ENCODE data around the gene PTPRG. TPM values are rescaled to one million over a fixed set of nuclear protein-coding genes. Genes with fewer than 3 reads are reported as not detected.
A peak's percentile ranks its signal among the peaks of the same experiment; 100 is the strongest.

Gene PTPRG
- total RNA-seq, 1 experiment from 2014 or later, result 69.3 TPM

- TF ChIP-seq, protein P1, sequence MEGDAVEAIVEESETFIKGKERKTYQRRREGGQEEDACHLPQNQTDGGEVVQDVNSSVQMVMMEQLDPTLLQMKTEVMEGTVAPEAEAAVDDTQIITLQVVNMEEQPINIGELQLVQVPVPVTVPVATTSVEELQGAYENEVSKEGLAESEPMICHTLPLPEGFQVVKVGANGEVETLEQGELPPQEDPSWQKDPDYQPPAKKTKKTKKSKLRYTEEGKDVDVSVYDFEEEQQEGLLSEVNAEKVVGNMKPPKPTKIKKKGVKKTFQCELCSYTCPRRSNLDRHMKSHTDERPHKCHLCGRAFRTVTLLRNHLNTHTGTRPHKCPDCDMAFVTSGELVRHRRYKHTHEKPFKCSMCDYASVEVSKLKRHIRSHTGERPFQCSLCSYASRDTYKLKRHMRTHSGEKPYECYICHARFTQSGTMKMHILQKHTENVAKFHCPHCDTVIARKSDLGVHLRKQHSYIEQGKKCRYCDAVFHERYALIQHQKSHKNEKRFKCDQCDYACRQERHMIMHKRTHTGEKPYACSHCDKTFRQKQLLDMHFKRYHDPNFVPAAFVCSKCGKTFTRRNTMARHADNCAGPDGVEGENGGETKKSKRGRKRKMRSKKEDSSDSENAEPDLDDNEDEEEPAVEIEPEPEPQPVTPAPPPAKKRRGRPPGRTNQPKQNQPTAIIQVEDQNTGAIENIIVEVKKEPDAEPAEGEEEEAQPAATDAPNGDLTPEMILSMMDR (conservative IDR thresholded peaks at IDR 0.05), result no peak
Measured at GRCh38 chr3:62229211-62229610, 667.8 kb downstream of the PTPRG start.

More at GRCh38 chr3:62229211-62229610, 667.8 kb downstream of the PTPRG start:
- no peaks in the 10 kb centered on the region for H4K20me1 ChIP-seq (ENCODE audit: control insufficient read depth, insufficient read depth, insufficient read length)
- H4K91ac ChIP-seq (ENCODE audit: insufficient read length, low read depth, low read length), result no peak overlapping the region
- H3K9me3 ChIP-seq (ENCODE audit: control insufficient read depth, low read depth, low read length), result no peaks in the 10 kb centered on the region
- no peak overlapping the region for H4K5ac ChIP-seq (ENCODE audit: insufficient read length, low read depth, low read length)
- no peaks in the 10 kb centered on the region for H3K27me3 ChIP-seq (ENCODE audit: insufficient read depth, low read length)
- H4K8ac ChIP-seq (replicated peaks; ENCODE audit: insufficient read length, low read depth, low read length), result no peak overlapping the region
- Mint-ChIP-seq H3K27ac (peak overlapping the region; percentile 55 to 85 (median 57); a peak in 2 of 7 replicates), H3K4me1 (peaks cover 28 to 34% of the 10 kb centered on the region in 2 experiments), H3K36me3 (ENCODE audit: insufficient read depth in 1 of 3, low read depth in 3 of 3) (peaks cover 6 to 14% (median 13%) of the 10 kb centered on the region in 3 experiments; a peak in 5 of 7 replicates), H3K4me3 (no peak overlapping the region), H3K27me3 (ENCODE audit: low read depth) (no peaks in the 10 kb centered on the region), H3K9me3 (no peaks in the 10 kb centered on the region)
- H2BK20ac ChIP-seq (ENCODE audit: low read depth, low read length, poor library complexity, severe bottlenecking), result no peak overlapping the region
- H2BK15ac ChIP-seq (ENCODE audit: low read depth, low read length), result no peak overlapping the region
- no peak overlapping the region for H2AFZ ChIP-seq (ENCODE audit: low read length)
- no peak overlapping the region for H3K27ac ChIP-seq (ENCODE audit: insufficient read length, low read depth, low read length)
- peaks cover 3% of the 10 kb centered on the region for H3K23me2 ChIP-seq (ENCODE audit: insufficient read length, low read depth, low read length, poor library complexity, severe bottlenecking)
- H3T11ph ChIP-seq (ENCODE audit: low read length), result no peak overlapping the region
- H3K18ac ChIP-seq (ENCODE audit: insufficient read length, low read depth, low read length), result no peak overlapping the region
- no peak overlapping the region for H2BK12ac ChIP-seq (ENCODE audit: insufficient read length, low read depth, low read length)
- H3K4ac ChIP-seq (ENCODE audit: low read depth, low read length), result no peak overlapping the region
- no peak overlapping the region for H2BK120ac ChIP-seq (ENCODE audit: low read depth, low read length, poor library complexity, severe bottlenecking)
- no peak overlapping the region for H3K9ac ChIP-seq (ENCODE audit: extremely low read depth, insufficient read length, low read length)
- H3K4me2 ChIP-seq (ENCODE audit: insufficient read depth, insufficient read length, low read length), result no peak overlapping the region
- H3K14ac ChIP-seq (ENCODE audit: insufficient read depth, low read length), result no peak overlapping the region
- H3K79me1 ChIP-seq (ENCODE audit: insufficient read depth, low read depth, low read length, poor library complexity, severe bottlenecking), result no peaks in the 10 kb centered on the region
- H2BK5ac ChIP-seq (ENCODE audit: insufficient read length, low read length), result no peak overlapping the region
- no CpG with 5 or more reads among the region's 5 CpGs for WGBS (ENCODE audit: extremely low coverage, insufficient read length, low lambda C conversion rate)
- no peak overlapping the region for H3K23ac ChIP-seq (ENCODE audit: insufficient read length, low read depth, low read length)
- H3K79me2 ChIP-seq (ENCODE audit: insufficient read depth, low read length), result no peaks in the 10 kb centered on the region
- H2AK5ac ChIP-seq (ENCODE audit: insufficient read length, low read length), result no peak overlapping the region
- no peak overlapping the region for H3K56ac ChIP-seq (ENCODE audit: insufficient read length, low read depth, low read length)
- no peaks in the 10 kb centered on the region for H3K4me1 ChIP-seq (ENCODE audit: insufficient read depth, low read length)
- no peak for DNase-seq
